GM18861 (cell line): ENCODE data around the gene DIPK1B.

Experiments used
- ATAC-seq: cut with Tn5 transposase; IDR thresholded peaks from one replicate; pipeline ENCODE4 v1.9.1; 2021; ENCODE audit not compliant: unreplicated experiment

DIPK1B gene

GRCh38 chr9:136686534-136686793 is 25.9 kb upstream of the DIPK1B start:
- no peak for ATAC-seq

GRCh38 chr9:136686794-136687711 is 25.3 kb upstream of the DIPK1B start, which contains the start of gene AGPAT2:
Gene AGPAT2, minus strand, starts transcription at chr9:136687457. Its CDS starts 100 bp downstream, at chr9:136687357.
- peak; percentile 39 for ATAC-seq

GRCh38 chr9:136687721-136688223 is 24.6 kb upstream of the DIPK1B start:
- peak; percentile 18 for ATAC-seq

DNA sequence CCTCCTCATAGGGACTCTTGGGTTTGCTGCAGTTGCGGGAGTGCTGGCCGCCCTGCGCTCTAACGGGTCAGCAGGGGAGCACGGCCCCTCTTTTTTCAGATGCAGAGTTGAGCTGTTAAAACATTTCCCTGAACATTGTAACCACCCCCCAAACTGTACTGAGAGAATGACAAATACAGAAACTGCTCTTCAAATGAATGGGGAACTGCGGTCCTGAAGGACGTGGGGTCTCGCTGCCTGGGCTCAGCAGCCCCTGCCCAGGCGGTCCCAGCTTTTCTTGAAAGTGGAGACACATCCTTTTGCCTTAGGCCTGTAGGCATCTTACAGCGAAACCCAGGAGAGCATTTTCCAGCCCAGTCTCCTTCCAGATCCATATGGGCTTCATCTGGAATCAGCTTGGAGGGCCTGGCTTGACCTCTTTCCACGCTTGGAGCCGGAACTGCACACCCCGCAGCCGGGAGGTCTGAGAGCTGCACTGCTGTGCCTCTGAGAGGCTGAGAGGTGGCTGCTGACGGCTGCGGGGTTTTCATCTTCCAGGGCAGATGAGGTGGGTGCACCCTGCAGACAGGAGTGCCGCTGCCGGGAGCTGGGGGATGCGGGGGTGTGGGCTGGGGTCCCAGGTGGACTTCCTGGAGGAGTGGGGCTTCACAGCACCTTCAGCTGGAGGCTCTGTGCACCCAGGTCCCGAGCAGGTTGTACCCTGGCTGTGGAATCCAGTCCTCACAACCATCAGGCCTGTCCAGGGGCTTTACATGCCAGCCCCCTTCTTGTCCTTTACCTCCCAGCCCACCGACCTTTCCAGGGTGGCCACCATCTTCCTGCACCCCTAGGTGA is 23.9 kb upstream of the DIPK1B start:
- ATAC-seq, result no peak

DNA sequence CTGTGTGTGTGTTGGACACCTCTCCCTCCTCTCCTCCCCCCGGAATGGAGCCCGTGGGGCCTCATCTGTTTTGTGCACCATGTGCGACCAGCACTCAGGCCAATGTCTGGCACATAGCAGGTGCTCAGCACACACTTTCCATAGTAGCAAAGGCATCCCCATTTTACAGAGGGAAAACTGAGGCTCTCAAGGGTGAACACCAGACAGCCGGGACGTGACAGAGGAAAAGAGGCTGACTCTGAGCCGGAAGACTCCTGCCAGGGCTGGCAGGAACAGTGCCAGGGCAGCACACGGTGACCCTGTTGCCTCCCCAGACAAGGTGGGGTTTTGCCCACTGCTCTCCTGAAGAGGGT is 23.3 kb upstream of the DIPK1B start:
- ATAC-seq, result no peak

- no peak for ATAC-seq
Observed at GRCh38 chr9:136690104-136690805, 22.1 kb upstream of the DIPK1B start.

- no peak for ATAC-seq
Observed at GRCh38 chr9:136690806-136691261, 21.5 kb upstream of the DIPK1B start.

DNA sequence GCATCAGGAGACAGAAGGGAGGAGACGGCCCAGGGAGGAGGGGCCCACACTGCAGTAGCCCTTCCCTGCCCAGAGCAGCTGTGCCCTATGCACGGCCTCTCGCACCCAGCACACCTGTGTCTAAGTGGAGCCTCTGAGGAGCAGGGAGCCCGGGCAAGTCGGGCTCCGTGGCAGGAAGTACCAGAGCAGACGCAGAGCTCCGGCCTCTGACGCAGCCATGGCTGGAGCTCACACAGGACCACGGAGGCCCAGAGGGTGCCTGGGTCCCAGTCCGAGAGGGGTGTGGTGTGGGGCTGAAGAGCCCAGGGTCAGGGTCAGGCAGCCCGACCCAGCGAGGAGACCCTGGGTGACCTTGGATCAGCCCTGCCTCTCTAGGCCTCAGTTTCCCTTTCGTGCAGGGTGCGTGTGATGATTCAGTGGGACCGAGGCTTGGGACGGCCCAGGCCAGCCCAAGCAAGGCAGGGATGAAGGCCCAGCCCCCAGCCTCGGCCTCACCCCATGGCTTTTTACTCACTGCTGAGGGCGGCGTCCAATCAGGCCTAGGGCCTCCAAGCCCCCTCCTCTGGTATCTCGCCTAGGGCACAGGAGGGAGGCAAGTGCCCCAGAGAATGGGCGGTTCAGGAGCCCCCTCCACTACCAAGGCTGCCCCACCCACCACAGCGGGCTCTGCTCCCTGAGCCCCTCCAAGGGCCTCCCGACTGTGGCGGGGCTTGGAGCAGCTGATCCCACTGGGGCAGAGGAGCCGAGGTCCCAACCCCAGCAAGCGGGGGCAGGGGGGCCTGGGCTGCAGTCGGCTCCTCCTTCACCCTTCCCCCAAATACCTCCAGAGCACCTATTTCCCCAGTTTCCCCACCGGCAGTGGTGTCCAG is 20.8 kb upstream of the DIPK1B start:
- no peak for ATAC-seq

DNA sequence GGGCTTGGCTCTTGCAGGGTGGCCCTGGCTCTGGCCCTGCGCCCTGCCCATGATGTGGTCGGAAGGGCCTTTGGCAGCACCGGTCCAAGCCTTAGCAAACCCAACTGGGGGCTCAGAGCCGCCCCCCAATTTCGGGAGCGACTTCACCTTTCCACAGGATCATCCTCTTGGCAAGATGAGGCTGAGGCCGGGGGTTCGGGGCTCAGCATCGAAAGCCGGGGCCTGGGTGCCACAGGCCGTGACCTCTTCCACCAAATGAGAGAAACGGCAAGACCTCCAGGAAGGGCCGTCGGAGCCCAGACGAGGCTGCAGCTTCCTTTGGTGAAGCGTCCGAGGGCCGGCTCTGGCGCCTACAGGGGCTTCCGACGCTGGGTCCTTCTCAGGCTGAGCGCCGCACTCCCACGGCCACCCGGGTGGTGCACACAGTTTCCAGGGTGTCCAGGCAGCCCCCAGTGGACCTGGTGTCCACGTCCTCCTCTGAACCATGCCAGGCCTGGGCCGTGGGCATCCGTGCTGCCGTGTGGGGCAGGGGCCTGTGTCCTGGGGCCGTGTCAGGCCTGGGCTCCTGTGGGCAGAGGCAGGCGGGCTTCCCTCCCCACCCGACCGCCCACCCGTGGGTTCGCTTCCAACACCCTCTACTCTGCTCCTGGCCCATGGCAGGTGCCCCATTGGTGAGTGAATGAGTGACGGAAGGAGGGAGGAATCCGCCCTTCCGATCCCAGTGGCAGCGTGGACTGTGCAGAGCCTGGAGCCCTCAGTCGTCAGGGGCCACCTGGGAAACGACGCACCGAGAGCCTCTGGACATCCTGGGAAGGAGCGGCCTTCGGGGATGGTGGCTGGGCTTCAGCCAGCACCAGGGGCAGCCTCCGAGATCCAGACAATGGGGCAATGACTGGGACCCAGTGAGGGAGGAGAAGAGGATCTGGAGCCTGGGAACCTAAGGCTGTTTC is 19.9 kb upstream of the DIPK1B start:
- ATAC-seq, result no peak

GRCh38 chr9:136693135-136693489 is 19.3 kb upstream of the DIPK1B start:
- ATAC-seq, result no peak

DNA sequence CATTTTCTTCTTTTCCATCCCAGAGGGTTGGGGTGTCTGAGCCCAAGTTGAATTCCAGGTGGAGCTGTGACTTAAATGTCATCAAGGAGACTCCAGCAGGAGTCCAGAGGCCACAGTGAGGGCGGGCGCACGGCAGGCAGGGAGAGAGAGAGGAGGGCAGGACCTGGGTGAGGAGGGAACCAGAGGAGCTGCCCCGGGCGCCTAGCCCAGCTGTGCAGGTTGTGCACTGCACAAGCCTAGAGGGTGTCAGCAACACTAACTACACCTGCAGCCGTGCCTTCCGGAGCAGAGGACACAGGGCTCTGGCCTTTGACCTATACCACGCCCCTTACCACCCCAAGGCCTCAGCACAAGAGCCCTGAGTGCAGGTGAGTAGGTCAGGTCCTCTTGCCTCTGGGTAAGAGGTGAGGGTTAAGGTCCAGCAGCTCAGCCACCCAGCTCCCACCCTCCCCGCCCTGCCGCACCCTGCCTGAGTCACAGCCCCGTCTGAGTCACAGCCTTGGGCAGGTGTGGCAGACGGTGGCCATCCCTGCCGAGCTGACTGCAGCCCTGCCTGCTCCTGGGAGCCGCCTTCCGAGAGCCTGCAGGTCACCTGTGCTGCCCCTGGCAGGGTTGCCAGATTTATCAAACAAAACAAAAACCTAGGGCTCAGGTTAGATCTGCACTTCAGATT is 18.7 kb upstream of the DIPK1B start:
- ATAC-seq, result no peak

- ATAC-seq, result no peak
Observed at GRCh38 chr9:136694163-136694871, 18.1 kb upstream of the DIPK1B start.

DNA sequence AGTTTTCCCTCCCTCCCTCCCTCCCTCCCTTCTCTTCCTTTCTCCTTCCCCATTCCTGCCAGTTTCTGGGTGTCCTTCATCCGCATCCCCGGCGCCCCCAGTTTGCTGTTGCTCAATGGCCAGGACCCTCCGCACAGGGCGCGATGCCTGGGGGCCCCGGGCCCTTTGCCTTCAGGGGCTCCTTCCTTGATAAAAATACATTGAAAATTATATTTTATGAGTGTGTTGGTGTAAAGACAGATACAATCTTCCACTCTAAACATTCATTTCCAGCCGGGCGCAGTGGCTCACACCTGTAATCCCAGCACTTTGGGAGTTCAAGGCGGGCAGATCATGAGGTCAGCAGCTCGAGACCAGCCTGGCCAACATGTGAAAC is 17.5 kb upstream of the DIPK1B start:
- no peak for ATAC-seq

GRCh38 chr9:136695435-136695895 is 16.9 kb upstream of the DIPK1B start:
- ATAC-seq, result no peak

DNA sequence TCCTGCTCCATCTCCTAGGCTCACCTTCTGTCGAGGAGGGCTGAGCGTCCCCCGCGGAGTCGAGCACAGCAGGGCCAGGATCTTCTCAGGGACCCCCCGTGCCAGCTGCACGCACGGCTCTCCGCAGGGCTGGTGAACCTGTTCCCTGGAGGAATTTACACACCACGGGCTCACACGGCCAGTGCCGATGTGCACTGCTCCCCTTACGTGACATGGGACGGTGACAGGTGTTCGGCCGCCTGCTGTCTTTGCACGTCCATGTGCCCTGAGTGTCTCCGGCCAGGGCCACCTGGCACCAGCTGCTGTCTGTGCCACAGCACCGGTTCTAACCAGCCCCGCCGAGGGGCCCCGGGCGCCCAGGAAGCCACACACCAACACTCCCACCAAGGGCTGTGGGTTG is 16.4 kb upstream of the DIPK1B start:
- ATAC-seq, result no peak

- no peak for ATAC-seq
Observed at GRCh38 chr9:136696502-136696901, 15.9 kb upstream of the DIPK1B start.

DNA sequence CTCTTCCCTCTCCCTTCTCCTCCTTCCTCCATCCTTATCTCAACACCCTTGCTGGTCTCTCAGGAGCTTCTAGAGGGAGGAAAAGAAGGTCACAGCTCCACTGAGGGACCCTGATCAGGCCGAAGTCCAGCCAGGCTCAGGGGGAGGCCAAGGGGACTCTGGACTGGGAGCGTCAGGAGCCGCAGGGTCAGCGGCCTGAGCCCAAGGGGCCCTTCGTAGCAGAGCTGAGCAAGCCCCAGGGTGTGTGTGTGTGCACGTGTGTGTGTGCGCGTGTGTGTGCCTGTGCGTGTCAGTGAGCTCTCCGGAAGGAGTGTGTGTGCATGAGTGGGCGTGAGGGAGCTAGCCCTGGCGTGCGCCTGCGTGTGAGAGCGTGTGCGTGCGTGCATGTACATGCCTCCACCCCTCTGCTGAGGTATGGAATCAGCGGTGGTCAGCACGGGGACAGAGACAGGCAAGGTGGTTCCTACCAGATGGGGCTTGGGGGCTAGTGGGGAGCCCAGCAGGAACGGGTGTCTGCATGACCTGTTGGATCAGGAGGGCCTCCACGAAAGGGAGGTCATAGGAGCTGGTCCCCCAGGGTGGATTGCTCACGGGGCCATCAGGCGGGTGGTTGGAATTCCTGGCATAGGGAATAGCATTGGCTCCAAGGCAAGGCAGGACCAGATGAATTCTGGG is 15.1 kb upstream of the DIPK1B start:
- no peak for ATAC-seq
